ENCODE measurements around the gene NEK9.
"Not testable (repeated sequence)": the region's sequence is repeated elsewhere in the genome, so short reads cannot be mapped to it uniquely, and the experiment has no call there.

The NEK9 gene

GRCh38 chr14:75144944-75145343 is 18.1 kb upstream of the NEK9 start:
- DNase-seq (ENCODE audit: low read depth in 2 of 2), result no peak

- DNase-seq (ENCODE audit: low read depth in 2 of 2), result no peak
Observed at GRCh38 chr14:75143761-75144527, 17.1 kb upstream of the NEK9 start.

- no peak for DNase-seq (ENCODE audit: low read depth in 2 of 2)
Observed at GRCh38 chr14:75142494-75142893, 15.6 kb upstream of the NEK9 start.

- DNase-seq (ENCODE audit: low read depth in 2 of 2), result no peak
Observed at GRCh38 chr14:75141967-75142366, 15.1 kb upstream of the NEK9 start.

GRCh38 chr14:75141062-75141461 is 14.2 kb upstream of the NEK9 start:
- DNase-seq (ENCODE audit: low read depth in 2 of 2), result no peak

- no peak for DNase-seq (ENCODE audit: low read depth in 2 of 2)
Observed at GRCh38 chr14:75140620-75141019, 13.8 kb upstream of the NEK9 start.

GRCh38 chr14:75139185-75139584 is 12.3 kb upstream of the NEK9 start:
- DNase-seq (ENCODE audit: low read depth in 2 of 2), result no peak

GRCh38 chr14:75138492-75138891 is 11.6 kb upstream of the NEK9 start:
- DNase-seq (ENCODE audit: low read depth in 2 of 2), result no peak

- no peak for DNase-seq (ENCODE audit: low read depth in 2 of 2)
Observed at GRCh38 chr14:75134644-75135043, 7.8 kb upstream of the NEK9 start.

GRCh38 chr14:75133597-75133996 is 6.7 kb upstream of the NEK9 start:
- DNase-seq (ENCODE audit: low read depth in 2 of 2), result no peak

GRCh38 chr14:75132382-75133086 is 5.7 kb upstream of the NEK9 start:
- DNase-seq (ENCODE audit: low read depth in 2 of 2), result no peak

- DNase-seq (ENCODE audit: low read depth in 2 of 2), result no peak
Observed at GRCh38 chr14:75128596-75128990, 1.7 kb upstream of the NEK9 start.

- no peak for DNase-seq (ENCODE audit: low read depth in 2 of 2)
Observed at GRCh38 chr14:75127903-75128595, 1.2 kb upstream of the NEK9 start.

- DNase-seq (ENCODE audit: low read depth in 2 of 2), result not testable (repeated sequence)
Observed at GRCh38 chr14:75127474-75127820, 599 bp upstream of the NEK9 start.

GRCh38 chr14:75126121-75126544 is 715 bp downstream of the NEK9 start:
- DNase-seq (ENCODE audit: low read depth in 2 of 2), result no peak

- no peak for DNase-seq (ENCODE audit: low read depth in 2 of 2)
Observed at GRCh38 chr14:75125617-75126016, 1.2 kb downstream of the NEK9 start.

GRCh38 chr14:75123991-75124390 is 2.9 kb downstream of the NEK9 start:
- DNase-seq (ENCODE audit: low read depth in 2 of 2), result no peak

GRCh38 chr14:75121552-75121951 is 5.3 kb downstream of the NEK9 start:
- no peak for DNase-seq (ENCODE audit: low read depth in 2 of 2)

GRCh38 chr14:75120541-75121291 is 6.1 kb downstream of the NEK9 start:
- no peak for DNase-seq (ENCODE audit: low read depth in 2 of 2)

- DNase-seq (ENCODE audit: low read depth in 2 of 2), result no peak
Observed at GRCh38 chr14:75119056-75119455, 7.8 kb downstream of the NEK9 start.

GRCh38 chr14:75113932-75114539 is 12.8 kb downstream of the NEK9 start:
- DNase-seq (ENCODE audit: low read depth in 2 of 2), result no peak

- no peak for DNase-seq (ENCODE audit: low read depth in 2 of 2)
Observed at GRCh38 chr14:75109877-75110276, 17.0 kb downstream of the NEK9 start.

Measured in activated CD8-positive, alpha-beta memory T cell treated with anti-CD3 and anti-CD28 coated beads for 4 hours (primary cell).